Globus pallidus (tissue), 1 donor: Measurements from ENCODE around the gene SNPH.

Source experiments
- DNase-seq: peaks from one replicate; pipeline ENCODE4 v3.0.0-alpha.2; 2015; ENCODE audit warnings: low spot score

The SNPH gene

DNA sequence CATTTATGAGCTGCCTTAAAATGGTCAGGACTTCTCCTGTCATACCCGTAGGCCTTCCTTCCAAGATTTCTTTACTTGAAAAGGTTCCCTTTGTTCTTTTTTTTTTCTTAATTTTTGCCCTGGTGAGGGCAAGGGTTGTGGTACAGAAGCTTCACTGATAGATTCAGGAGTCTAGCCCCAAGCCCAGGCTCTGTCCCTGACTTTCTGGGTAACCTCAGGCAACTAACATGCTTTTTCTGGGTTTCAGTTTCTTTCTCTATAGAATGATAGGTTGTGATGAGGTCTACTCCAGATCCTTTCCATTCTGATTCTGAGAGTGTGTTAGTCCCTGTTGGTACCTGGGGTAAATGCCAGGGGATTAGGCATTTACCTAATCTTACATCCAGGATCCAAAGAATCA, 21.2 kb downstream of the SNPH start:
- DNase-seq, result no peak

DNA sequence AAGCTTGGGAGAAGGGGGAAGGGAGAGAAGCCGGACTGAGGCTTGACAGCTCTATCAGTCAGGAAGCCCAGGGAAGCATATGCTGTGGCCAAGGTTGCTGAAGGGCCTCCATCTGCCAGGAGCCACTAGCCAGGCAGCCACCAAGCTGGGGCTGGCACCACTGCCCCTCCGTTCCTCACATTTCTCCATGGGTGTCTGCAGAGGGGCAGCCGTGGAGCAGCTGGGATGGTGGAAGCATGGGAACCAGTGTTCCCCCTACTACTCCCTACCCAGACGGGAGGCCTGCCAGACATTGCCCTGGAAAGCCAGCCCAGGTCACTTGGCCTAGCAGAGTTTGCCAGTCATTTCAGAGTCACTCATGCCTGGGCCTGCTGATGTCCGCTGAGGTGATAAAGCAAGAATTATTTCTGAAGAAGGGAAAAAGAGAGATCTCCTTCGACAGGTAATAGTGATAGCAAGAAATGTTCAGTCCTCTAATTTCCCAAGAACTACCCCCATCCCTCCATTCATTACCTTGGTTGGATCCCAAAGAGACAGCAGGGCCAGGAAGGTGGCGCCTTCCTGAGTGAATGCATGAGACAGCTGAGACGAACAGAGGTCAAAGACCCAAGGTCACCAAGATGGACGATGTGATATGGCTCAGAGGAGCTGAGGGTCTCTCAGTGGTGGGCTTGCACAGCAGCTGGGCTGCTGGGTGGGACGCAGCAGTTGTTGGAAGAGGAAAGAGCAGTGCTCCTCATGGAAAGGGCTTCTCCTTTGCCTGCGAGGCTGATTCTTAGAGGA, 21.9 kb downstream of the SNPH start:
- no peak for DNase-seq

DNA sequence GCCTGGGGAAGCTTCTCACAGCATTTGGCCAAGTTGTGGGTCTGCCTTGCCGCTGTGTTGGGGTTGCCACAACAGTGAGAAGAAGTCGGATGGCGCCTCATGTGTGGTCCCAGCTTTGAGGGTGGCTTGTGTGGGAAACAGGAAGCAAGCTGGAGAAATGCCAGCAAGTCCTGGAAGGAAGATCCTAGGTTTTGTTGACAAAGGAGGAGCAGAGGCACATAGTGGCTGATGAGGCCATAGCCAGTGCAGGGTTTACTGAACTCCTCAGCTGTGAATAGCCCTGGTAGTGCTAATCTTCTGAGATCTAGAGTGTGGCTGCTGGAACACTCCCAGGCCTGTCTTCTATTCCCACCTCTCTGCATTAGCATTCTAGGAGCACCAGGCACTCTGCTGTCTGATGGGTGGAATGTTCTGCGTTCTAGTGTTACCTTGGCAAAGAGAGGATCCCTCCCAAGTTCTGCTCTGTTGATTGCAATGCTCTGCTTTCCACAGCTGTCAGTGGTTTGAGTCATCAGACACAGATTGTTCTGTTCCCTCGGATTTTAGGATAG, 25.2 kb downstream of the SNPH start:
- DNase-seq, result no peak

DNA sequence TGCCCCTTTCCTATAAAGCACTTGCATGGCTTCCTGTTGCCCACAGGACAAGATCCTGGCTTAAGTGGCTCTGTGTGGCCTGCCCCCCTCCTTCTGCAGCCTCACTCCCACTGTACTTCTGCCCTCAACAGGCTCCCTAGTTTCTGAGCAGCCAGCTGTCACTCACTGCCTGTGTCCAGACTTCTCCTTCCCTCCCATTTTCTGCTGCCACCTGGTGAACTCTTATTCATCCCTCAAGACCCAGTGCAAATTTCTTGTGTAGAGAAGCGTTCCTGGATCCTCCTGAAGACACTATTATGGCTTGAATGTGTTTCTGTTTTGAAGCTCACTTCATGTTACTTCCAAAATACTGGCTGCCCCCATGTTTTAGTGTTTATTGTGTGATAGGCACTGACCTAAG, 26.5 kb downstream of the SNPH start:
- DNase-seq, result no peak

DNA sequence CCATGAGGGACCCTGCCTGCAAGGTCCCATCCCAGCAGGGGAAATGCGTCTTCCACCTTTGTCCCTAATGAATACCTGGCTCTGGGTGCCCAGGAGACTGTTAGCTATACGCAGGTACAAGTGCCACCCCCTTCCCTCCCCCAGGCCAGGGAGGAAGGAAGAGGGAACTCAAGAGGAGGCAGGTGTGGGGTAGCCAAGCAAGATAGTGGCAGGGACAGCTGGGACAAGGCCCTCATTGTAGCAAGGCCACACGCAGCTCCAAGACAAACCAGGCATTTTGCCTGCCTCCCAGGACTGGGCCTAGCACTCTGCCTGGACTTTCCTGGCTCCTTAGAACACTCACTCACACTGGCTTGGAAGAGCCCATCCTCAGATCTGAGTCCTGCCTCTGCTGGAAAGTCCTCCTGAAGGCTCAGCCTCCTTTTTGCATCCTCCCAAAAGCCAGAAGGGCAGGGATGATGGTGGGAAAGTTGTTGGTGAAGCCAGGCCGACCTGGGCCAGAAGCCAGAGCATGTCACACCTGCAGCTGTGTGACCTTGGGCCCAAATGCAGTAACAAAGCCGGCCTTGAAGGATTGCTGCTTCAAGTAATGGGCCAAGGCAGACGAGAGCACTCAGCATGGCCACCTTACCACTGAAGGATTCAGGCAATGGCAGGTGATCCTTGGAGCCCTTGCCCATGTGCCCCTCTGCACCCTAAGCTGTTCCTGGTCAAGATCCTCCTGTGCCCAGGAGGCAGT, 27.7 kb downstream of the SNPH start:
- no peak for DNase-seq

DNA sequence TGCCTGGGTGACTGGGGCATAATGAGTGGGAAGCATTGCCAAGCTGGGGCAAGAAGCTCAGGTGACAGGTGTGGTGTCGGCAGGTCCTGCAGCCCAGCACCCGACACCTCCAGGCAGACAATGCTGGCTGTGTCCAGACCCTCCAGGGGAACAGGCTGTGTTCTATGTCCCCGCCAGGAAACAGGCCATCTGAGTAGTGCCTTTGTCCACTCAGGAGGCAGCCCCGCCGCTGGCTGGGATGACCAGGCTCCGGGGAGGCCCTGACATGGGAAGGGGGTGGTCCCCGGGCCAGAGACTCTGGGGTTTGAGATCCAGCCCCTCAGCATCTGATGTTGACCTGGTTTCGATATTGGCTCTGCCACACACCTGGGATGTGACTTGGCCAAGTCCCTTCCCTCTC, 28.4 kb downstream of the SNPH start:
- DNase-seq, result no peak

DNA sequence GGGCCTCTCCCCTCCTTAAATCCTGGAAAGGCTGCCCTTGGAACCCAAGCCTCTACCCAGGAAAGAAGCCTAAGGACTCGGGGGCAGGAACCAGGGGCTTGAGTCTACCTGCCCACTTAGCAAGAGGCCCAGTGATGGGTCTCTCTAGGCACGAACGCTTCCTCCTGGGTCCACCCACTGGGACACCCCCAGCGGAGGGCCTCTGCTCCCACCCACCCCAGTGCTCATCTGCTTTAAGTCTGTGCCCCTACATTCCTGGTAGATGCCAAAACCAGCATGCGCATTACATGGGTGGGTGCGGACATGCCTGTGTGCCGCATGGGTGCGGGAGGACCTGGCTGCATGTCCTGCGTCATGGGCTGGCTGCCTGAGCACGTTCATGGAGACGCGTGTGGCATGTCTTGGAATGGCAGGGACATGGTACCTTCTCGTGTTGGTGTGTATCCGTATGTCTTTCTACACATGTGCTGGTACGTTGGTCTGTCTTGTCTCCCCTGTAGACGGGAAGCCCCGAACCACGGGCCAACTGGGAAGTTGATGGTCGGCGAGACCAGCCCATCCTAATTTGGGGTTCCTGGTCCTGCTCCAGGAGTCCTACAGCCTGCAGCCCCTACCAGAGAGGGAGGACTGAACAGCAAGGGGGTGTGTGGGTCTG, 29.3 kb downstream of the SNPH start:
- DNase-seq, result no peak

DNA sequence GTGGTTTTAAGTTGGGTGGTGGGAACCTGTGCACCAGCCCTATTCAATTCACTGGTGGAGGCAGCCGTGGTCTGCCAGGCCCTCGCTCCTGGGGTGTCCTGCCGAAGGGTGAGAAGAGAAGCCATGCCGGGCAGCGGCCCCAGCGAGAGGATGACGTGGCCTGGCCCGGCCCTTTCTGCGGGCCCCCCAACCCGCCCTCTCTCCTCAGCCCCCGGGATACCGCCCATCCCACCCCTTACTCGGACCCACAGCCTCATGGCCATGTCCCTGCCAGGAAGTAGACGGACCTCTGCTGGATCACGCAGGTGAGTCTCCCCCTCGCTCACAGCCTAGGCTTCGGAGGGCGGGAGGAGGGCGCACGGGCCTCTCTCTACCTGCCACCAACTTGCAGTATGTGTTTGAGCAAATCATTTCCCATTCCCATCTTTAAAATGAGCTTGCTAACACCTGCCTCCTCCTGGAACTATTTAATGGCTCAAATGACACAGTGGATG, 30.1 kb downstream of the SNPH start:
- no peak for DNase-seq

DNA sequence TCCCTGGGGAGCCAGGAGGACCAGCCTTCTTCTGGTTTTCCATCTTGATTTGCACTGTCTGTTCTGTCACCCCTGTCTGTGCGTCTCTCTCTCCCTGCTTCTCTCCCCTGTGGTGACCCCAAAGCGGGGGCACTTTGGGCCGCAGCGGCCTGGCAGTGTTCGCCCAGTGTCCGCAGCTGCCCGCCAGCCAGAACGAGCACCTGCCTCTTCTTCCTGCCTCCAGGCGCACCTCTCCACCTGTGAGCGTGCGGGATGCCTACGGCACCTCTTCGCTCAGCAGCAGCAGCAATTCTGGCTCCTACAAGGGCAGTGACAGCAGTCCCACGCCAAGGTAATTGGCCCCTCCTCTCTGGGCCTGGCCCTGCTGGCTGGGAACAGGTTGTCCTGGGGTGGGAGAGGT, 30.8 kb downstream of the SNPH start:
- DNase-seq, result no peak

DNA sequence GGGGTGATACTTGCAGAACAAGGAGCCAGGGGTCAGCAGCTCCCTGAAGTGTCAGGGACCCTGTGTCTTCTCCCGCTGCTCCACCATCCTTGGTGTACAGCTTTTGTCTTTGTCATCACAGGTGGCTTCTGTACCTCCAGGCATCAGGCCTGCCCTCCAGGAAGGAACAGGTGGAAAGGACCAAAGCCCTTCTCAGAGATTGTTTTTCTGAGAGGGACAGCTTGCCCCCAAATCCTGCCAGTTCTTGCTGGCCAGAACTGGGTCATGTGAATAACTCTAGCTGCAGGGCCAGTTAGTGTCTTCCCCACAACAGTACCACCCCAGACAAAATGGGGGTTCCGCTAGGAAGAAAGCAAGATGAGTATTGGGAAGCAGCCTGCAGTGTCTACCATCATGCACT, 31.4 kb downstream of the SNPH start:
- DNase-seq, result no peak

DNA sequence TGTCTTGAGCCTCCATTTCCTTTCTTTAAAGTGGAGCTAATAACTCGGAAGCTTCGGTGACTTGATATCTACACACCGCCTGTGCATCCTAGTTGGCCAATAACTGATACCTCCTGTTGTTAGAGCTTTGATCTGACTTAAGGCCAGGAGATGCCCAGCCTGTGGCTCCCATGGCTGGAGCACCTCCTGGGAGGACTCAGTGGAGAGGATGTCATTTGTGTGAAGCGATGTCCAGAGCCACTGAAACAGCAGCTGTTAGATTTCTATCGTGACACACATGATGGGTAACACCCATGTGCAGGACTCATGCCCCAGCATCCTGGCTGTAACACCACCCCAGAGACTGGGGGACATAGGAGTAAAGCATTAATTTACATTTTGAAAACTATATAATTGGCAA, 32.1 kb downstream of the SNPH start:
- no peak for DNase-seq

DNA sequence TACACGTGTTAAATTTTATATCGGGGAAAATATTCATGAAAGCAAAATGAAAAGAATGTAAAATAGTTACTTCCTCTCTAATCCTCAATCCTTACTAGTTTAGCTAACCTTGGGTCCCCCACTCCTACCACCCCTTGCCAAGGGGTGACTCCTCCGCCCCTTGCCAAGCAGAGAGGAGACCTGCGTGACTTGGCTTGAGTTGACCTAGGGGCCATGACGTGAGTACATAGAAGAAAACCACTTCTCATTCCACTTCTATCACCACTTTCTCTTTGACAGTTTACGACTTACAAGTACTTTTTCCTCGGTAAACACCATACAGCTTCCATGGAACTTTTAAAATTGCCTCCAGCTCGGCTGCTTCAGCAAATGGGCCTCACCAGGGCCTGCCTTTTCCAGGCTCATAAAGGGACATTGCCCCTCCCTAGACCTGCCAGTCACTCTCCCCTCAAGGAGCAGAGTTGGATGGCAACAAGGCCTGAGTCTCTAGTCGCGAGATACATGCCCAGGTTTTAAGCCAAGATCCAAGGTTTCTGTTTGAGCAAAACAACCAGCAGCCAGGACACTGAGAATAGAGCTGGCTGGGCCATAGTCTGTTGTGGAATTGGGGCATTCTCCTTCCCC, 32.9 kb downstream of the SNPH start:
- no peak for DNase-seq

DNA sequence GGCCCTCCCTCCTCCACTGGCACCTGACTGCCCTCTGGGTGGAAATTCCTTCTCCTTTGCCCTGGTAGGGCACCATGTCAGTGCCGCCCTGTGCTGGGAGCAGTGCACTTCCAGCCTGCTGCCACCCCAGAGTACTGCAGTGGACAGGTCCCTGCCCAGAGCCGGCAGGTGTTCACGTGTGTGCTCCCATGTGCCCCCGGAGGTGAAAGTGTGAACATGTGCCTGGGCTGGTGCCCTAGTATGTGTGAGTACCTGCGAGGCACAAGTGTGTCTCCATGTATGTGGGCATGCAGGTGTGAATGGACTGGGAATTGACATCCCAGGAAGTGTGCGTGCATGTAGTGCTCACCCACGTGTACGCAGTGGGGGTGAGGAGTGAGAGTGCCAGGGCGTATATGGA, 33.4 kb downstream of the SNPH start:
- no peak for DNase-seq

DNA sequence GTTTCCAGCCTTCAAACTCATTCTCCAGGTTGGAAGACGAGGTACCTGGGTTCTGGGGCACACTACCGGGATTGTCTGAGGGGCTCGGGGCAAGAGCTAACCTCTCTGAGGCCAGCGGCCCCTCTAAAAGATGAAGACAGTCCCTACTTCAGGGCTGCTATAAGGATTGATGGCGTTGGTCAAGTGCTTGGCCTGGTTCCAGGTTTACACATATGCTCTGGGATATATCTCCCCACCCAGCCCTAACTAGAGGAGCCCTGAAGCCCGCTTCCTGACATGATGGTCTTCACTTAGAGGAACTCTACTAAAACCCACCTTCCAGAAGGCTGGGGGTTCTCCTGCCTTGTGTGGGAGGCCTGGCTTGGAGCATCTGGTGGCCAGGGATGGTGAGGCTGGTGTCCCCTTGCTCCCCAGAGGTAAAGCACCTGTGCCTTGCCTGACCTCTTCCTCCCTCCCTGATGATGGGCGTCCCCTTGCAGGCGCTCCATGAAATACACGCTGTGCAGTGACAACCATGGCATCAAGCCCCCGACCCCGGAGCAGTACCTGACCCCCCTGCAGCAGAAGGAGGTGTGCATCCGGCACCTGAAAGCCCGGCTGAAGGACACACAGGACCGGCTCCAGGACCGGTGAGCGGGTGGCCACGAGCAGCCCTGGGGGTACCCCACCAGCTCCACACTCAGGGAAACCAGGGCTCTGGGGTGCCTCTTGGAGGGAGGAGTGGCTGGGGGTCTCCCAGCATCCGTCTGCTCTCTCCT, 34.2 kb downstream of the SNPH start:
- no peak for DNase-seq

DNA sequence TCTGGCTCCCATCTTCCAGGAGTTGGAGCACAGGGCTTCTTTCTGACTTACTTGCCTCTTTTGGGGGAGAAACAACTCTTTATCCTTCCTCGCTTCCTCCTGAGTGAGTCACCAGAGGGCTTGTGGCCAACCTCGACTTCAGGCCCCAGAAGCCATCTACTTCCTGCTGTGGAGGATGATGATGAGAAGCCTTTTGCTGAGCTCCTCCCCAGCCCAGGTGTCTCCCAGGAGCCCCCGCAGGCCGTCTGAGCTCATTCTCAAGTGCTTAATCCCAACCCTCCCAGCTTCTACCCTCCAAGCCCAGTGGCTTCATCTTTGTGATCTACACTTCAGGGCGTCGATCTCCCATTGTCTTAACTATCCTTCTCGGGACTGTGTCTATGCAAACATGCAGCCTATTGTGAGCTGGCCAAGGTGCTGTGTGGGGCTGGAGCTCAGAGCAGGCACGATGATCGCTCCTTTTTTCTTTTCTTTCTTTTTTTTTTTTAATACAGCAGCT, 35.0 kb downstream of the SNPH start:
- DNase-seq, result no peak

DNA sequence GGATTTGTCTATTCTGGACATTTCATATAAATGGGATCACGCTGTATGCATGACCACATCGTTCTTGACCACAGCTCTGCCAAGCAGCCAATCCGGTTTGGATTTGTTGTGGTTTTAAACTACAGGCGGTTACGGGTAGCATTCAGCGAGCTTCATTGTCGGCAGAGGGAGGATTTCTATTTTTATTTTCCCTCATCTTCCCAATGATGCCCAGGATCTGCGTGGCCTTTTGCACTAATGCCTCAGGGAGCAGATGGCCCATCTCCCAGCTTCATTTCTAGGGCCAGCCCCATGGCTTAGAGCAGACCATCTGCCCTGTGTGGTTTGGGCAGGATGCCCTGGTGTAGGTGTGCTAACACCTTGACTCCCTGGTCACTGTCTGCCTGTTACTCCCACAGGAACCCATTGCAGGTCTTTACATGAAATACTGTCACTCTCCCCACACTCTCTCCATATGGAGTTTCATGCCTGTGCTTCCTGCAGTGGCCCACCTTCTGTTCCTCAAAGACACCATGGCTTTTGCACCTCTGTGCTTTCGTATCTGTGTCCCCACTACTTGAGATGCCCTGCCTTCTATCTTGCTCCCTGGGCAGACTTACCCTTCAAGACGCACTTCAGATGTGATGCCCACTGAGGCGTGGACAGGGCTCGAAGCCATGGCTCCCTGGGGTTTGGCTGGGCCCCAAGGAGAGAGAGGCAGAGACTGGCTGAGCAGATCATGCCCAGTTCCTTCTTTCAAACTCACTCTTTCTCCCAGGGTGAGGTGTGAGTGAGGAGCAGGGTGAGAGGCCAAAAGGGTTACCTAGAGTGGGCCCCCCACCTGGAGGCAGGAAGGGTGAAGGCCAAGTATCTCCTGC, 36.8 kb downstream of the SNPH start:
- DNase-seq, result no peak

DNA sequence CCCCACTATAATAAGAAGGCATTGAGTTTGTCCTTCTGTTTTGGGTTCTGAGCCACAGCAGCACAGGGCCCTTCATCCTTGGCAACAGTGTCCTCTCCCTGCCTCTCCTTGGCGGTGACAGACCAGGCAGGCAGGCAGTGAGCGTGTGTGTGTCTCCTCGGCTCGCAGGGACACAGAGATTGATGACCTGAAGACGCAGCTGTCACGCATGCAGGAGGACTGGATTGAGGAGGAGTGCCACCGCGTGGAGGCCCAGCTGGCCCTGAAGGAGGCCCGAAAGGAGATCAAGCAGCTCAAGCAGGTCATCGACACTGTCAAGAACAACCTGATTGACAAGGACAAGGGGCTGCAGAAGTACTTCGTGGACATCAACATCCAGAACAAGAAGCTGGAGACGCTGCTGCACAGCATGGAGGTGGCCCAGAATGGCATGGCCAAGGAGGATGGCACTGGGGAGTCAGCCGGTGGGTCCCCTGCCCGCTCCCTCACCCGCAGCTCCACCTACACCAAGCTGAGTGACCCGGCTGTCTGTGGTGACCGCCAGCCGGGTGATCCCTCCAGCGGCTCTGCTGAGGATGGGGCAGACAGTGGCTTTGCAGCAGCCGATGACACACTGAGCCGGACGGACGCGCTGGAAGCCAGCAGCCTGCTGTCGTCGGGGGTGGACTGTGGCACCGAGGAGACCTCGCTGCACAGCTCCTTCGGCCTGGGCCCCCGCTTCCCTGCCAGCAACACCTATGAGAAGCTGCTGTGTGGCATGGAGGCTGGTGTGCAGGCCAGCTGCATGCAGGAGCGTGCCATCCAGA, 38.8 kb downstream of the SNPH start:
- no peak for DNase-seq

DNA sequence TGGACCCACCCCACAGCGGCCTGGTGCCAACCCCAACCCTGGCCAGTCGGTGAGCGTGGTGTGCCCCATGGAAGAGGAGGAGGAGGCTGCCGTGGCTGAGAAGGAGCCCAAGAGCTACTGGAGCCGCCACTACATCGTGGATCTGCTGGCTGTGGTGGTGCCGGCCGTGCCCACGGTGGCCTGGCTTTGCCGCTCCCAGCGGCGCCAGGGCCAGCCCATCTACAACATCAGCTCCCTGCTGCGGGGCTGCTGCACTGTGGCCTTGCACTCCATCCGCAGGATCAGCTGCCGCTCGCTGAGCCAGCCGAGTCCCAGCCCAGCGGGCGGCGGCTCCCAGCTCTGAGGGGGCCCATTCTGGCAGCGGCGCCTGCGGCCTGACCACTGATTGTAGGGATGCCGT, 39.6 kb downstream of the SNPH start:
- no peak for DNase-seq

DNA sequence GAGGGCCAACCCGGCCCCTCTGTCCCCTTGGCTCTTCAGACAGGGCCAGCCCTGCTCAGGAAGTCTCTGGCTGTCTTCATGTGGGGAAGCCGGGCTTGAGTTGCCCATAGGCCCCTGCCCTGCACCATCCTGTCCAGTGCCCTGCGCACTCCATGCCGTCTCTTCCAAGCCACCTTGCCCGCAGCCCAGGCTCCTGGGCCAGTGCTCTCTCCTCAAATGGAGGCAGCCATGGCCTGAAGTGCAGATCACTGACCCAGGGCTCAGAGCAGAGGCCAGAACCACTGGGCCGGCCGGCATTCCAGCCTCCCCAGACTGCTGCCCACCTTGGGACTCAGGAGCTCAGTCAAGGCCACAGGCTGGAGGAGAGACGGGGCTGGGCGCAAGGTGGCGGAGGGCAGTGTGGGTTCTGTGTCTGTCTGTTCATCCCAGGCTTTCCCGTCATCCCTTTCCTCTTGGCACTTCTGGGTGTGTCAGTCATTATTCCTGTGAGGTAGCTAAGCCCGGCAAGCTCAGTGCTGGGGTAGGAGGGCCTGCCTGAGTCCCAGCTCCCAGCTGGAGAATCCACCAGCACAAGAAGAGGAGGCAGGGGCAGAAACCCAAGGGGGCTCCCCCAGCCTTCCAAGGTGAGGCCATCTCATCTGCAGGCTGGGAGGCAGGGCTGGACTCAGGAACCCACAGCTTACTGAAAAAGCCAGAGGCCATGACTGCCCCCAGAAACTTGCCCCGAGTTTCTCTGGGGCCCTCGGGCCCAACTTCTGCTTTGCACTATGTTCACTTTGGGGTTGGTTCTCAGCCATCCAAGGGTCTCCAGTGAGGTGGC, 40.4 kb downstream of the SNPH start:
- DNase-seq, result no peak
